Endothelial cell of coronary artery (primary cell): ENCODE data around the gene PCGF6. TPM values are rescaled to one million over a fixed set of nuclear protein-coding genes. Genes with fewer than 3 reads are reported as not detected.

Experiments used
- total RNA-seq: library from RNA; depleted of rRNA; stranded (reverse); fragments of >200 nt; gene quantifications from 2 replicates; pipeline ENCODE4 v1.2.3, GENCODE V29; 2014

The PCGF6 gene, protein sequence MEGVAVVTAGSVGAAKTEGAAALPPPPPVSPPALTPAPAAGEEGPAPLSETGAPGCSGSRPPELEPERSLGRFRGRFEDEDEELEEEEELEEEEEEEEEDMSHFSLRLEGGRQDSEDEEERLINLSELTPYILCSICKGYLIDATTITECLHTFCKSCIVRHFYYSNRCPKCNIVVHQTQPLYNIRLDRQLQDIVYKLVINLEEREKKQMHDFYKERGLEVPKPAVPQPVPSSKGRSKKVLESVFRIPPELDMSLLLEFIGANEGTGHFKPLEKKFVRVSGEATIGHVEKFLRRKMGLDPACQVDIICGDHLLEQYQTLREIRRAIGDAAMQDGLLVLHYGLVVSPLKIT
- total RNA-seq, result 11.7 and 13.7 TPM in 2 replicates

DNA sequence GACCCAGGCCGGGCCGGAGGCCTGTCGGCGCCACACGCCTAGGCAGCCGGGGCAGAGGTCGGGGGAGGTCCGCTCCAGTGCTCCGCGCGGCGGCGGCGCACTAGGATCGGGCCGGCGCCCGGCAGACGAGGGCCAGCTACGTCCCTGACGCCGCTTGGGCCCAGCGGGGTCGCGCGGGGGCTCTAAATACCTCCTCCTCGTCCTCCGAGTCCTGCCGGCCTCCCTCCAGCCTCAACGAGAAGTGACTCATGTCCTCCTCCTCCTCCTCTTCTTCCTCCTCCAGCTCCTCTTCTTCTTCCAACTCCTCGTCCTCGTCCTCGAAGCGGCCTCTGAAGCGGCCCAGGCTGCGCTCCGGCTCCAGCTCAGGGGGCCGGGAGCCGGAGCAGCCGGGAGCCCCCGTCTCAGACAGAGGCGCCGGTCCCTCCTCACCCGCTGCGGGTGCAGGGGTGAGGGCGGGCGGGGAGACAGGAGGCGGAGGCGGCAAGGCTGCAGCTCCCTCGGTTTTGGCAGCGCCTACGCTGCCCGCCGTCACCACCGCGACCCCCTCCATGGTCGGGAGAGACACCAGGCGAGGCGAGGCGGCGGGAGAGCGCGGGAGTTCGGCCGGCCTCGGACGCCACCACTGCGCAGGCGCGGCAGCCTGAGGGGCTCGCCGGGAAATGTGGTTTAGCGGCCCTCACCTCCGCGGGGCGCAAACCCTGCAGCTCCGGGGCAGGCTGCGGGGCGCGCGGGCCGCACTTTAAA, at the start of gene PCGF6:
PCGF6 (minus strand) TSS at position 624 of the 744 bp plus-strand sequence; CDS start at position 550, 74 bp downstream.

DNA sequence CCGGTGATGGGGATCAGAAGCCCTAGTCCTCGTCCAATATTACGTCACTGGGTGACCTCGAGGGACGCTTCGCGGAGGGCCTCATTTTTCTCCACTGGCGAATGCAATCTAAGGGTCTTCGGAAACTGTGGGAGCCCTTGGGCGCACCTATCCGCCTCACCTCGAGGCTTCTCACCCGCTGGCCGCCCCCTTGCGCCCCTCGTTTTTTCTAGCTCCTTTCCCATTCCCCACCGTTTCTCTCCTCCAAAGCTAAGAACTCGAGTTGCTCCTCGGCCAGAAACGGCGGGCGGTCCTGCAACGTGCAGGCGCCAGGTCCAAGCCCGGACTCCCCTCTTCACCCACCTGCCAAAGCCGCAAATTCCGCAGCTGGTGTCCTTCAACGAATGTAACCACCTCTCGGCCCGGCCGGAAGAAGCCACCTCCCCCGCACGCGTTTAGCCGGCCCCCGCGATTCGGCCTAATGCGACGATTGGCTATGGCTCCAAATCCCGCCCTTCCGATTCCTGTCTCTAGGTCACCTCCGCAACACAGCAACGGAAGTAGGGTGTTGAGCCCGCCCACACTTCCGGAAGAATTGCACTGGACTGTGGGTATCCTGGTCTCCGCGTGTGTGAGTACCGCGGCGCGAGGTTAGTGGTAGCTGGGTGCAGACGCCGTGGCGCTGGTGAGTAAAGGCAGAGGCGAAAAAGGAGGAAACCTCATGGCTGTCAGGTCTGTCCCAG, 45.3 kb upstream of the PCGF6 start, which contains the start of the genes ATP5MK and PDCD11:
ATP5MK (minus strand) TSS at position 409 of the 722 bp plus-strand sequence. CDS start 4,018 bp downstream, outside the sequence.
PDCD11 (plus strand) TSS at position 560 of the 722 bp plus-strand sequence. CDS start 1,801 bp downstream, outside the sequence.

DNA sequence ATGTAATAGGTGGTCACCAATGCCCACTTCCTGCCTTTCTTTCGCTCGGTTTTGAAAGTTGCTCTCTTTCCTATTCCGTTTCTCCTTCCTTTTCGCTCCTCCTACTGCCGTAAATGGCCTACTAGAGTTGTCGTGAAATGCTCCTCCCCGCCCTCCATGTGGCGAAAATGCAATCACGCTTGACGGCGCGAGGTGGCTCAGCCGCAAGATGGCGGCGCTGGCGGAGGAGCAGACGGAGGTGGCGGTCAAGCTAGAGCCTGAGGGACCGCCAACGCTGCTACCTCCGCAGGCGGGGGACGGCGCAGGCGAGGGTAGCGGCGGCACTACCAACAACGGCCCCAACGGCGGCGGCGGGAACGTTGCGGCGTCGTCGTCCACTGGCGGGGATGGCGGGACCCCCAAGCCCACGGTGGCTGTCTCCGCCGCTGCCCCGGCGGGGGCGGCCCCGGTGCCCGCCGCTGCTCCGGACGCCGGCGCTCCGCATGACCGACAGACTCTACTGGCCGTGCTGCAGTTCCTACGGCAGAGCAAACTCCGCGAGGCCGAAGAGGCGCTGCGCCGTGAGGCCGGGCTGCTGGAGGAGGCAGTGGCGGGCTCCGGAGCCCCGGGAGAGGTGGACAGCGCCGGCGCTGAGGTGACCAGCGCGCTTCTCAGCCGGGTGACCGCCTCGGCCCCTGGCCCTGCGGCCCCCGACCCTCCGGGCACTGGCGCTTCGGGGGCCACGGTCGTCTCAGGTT, 17.0 kb upstream of the PCGF6 start, which contains the start of gene TAF5:
TAF5 (plus strand) TSS at position 195 of the 737 bp plus-strand sequence; CDS start at position 209, 14 bp downstream.

DNA sequence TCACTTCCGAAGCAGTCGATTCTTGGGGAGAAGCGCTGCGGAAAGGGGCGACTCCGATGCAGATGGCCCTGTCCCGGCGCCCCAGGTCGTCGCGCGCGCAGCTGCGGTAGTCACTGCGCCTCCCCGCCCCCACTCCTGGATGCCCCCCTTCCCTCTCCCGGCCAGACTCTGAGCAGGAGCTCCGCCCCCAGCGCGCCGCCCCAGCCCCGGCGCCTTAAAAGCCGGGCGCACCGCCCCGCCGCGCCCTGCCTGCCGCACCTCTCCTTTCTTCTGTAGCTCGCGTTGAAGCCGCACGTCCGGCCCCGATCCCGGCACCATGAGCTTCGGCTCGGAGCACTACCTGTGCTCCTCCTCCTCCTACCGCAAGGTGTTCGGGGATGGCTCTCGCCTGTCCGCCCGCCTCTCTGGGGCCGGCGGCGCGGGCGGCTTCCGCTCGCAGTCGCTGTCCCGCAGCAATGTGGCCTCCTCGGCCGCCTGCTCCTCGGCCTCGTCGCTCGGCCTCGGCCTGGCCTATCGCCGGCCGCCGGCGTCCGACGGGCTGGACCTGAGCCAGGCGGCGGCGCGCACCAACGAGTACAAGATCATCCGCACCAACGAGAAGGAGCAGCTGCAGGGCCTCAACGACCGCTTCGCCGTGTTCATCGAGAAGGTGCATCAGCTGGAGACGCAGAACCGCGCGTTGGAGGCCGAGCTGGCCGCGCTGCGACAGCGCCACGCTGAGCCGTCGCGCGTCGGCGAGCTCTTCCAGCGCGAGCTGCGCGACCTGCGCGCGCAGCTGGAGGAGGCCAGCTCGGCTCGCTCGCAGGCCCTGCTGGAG, 73.8 kb downstream of the PCGF6 start, which contains the start of gene INA:
INA (plus strand) TSS at position 243 of the 817 bp plus-strand sequence; CDS start at position 317, 74 bp downstream.

Other genes starting within 250 kb of the PCGF6 start
- gene NT5C2, start 157.9 kb downstream of the PCGF6 start, total RNA-seq, result 36.4 and 44.9 TPM in 2 replicates
- under 0.01 TPM in 1 of 2 replicates, not detected in the other for gene RPEL1, start 105.3 kb downstream of the PCGF6 start, total RNA-seq
- gene INA, start 74.0 kb downstream of the PCGF6 start, total RNA-seq, result 0.18 and 0.19 TPM in 2 replicates
- gene TAF5, start 16.8 kb upstream of the PCGF6 start, total RNA-seq, result 4.4 and 5.0 TPM in 2 replicates
- 179 and 198 TPM in 2 replicates for gene ATP5MK, start 45.3 kb upstream of the PCGF6 start, total RNA-seq
- 52.7 and 55.1 TPM in 2 replicates for gene PDCD11, start 45.5 kb upstream of the PCGF6 start, total RNA-seq
- gene CALHM2, start 101.2 kb upstream of the PCGF6 start, total RNA-seq, result 11.6 and 13.0 TPM in 2 replicates
- not detected in 2 replicates for gene CALHM1, start 107.8 kb upstream of the PCGF6 start, total RNA-seq
- not detected in 2 replicates for gene CALHM3, start 128.1 kb upstream of the PCGF6 start, total RNA-seq
- gene NEURL1, start 142.6 kb upstream of the PCGF6 start, total RNA-seq, result under 0.01 and 0.09 TPM in 2 replicates